Ishikawa (cell line): ENCODE measurements around the gene ARHGEF26.

Experiments
- CEBPB ChIP-seq: IDR thresholded peaks from 2 replicates; pipeline ENCODE4 v1.6.1; 2012
- CREB1 ChIP-seq: IDR thresholded peaks from 2 replicates; pipeline ENCODE4 v1.6.1; 2012; ENCODE audit warnings: low read depth
- EGR1 ChIP-seq: IDR thresholded peaks from 2 replicates; pipeline ENCODE4 v1.6.1; 2012
- EP300 ChIP-seq: IDR thresholded peaks from 2 replicates; pipeline ENCODE4 v1.6.1; 2012; ENCODE audit warnings: borderline replicate concordance
- FOXM1 ChIP-seq: IDR thresholded peaks from 2 replicates; pipeline ENCODE4 v1.6.1; 2012; ENCODE audit warnings: low read depth, borderline replicate concordance
- NFIC ChIP-seq: IDR thresholded peaks from 2 replicates; pipeline ENCODE4 v1.6.1; 2012
- RAD21 ChIP-seq: IDR thresholded peaks from 2 replicates; pipeline ENCODE4 v1.6.1; 2012; ENCODE audit warnings: low read depth
- TAF1 ChIP-seq: IDR thresholded peaks from 2 replicates; pipeline ENCODE4 v1.6.1; 2012; ENCODE audit warnings: low read depth, mild to moderate bottlenecking
- TCF12 ChIP-seq: IDR thresholded peaks from 2 replicates; pipeline ENCODE4 v1.6.1; 2012; ENCODE audit warnings: low read depth
- TEAD4 ChIP-seq: IDR thresholded peaks from 2 replicates; pipeline ENCODE4 v1.6.1; 2012
- YY1 ChIP-seq: IDR thresholded peaks from 2 replicates; pipeline ENCODE4 v1.6.1; 2012; ENCODE audit warnings: low read depth
- ZBTB7A ChIP-seq: IDR thresholded peaks from 2 replicates; pipeline ENCODE4 v1.6.1; 2012; ENCODE audit warnings: low read depth
- TF ChIP-seq, protein P1 (sequence below): IDR thresholded peaks from 2 replicates; pipeline ENCODE4 v1.6.1; 2012; ENCODE audit warnings: low read depth, mild to moderate bottlenecking
- TF ChIP-seq, protein P2 (sequence below): IDR thresholded peaks from 2 replicates; pipeline ENCODE4 v1.6.1; 2012
- TF ChIP-seq, protein P3 (sequence below): IDR thresholded peaks from 2 replicates; pipeline ENCODE4 v1.6.1; 2012

ARHGEF26 gene

DNA sequence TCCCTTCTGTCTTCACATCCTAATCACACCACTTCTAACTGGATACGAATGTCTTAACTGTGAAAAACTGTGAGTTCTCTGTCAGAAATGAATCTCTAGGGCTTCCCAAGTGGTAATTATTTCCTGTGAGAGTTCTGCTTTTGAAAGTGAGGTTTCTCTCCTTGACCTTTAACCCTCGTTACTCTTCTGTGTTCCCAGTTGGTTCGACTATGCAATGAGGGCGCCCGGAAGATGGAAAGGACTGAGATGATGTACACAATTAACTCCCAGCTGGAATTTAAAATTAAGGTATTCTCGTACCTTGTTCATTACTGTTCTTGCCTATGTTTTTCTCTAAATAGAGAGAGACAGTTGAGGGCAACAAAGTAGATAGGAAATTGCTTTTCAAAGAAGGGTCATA is 96.5 kb downstream of the ARHGEF26 start:
- TF ChIP-seq EGR1 (no peak), YY1 (no peak), TEAD4 (no peak), CREB1 (no peak), FOXM1 (no peak), RAD21 (no peak), TCF12 (no peak), ZBTB7A (no peak), CEBPB (no peak), EP300 (no peak), TAF1 (no peak), NFIC (no peak)
- TF ChIP-seq, protein P1, sequence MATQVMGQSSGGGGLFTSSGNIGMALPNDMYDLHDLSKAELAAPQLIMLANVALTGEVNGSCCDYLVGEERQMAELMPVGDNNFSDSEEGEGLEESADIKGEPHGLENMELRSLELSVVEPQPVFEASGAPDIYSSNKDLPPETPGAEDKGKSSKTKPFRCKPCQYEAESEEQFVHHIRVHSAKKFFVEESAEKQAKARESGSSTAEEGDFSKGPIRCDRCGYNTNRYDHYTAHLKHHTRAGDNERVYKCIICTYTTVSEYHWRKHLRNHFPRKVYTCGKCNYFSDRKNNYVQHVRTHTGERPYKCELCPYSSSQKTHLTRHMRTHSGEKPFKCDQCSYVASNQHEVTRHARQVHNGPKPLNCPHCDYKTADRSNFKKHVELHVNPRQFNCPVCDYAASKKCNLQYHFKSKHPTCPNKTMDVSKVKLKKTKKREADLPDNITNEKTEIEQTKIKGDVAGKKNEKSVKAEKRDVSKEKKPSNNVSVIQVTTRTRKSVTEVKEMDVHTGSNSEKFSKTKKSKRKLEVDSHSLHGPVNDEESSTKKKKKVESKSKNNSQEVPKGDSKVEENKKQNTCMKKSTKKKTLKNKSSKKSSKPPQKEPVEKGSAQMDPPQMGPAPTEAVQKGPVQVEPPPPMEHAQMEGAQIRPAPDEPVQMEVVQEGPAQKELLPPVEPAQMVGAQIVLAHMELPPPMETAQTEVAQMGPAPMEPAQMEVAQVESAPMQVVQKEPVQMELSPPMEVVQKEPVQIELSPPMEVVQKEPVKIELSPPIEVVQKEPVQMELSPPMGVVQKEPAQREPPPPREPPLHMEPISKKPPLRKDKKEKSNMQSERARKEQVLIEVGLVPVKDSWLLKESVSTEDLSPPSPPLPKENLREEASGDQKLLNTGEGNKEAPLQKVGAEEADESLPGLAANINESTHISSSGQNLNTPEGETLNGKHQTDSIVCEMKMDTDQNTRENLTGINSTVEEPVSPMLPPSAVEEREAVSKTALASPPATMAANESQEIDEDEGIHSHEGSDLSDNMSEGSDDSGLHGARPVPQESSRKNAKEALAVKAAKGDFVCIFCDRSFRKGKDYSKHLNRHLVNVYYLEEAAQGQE, result no peak
- TF ChIP-seq, protein P2, sequence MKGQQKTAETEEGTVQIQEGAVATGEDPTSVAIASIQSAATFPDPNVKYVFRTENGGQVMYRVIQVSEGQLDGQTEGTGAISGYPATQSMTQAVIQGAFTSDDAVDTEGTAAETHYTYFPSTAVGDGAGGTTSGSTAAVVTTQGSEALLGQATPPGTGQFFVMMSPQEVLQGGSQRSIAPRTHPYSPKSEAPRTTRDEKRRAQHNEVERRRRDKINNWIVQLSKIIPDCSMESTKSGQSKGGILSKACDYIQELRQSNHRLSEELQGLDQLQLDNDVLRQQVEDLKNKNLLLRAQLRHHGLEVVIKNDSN, result no peak
- TF ChIP-seq, protein P3, sequence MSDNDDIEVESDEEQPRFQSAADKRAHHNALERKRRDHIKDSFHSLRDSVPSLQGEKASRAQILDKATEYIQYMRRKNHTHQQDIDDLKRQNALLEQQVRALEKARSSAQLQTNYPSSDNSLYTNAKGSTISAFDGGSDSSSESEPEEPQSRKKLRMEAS, result no peak

DNA sequence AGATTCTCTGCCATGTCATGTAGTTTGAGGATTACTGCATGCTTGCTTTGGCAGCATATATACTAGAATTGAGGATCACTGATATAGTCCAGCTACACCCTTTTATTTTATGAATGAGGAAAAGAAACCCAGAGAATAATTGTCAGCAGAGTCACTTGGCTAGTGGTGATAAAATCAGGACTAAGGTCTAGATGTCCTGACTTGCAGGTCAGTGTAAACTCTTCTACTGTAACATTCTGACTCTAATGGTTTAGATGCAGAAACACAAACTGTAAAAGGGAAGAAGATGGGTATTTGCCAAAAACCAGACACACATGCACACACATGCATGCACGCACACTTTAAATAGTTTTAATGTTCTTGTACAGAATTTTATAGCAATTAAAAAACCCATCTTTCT is 97.5 kb downstream of the ARHGEF26 start:
- no peak for TF ChIP-seq TEAD4

DNA sequence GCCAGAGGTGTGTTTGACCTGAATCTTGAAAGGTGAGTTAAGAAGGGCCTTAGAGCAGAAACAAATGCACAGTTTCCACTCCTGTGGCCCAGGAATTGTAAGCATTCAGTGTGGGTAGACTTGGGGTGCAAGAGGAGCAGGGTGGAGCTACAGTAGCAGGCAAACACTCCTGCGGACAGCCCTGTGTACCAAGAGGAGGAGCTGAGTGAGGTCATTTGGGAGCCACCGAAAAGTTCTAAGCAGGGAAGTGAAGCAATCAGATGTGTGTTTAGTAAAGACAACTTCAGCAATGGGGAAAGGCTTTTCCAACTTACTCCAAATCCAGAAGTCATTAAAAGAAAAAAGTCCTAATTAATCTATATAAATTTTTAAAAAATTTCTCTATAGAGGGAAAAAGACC is 99.3 kb downstream of the ARHGEF26 start:
- no peak for TF ChIP-seq YY1
- TF ChIP-seq EGR1, result no peak
- TF ChIP-seq, protein P3, result no peak
- TF ChIP-seq TEAD4, result no peak
- TF ChIP-seq CEBPB, result no peak
- TF ChIP-seq ZBTB7A, result no peak
- TF ChIP-seq, protein P1, result no peak
- no peak for TF ChIP-seq TCF12

DNA sequence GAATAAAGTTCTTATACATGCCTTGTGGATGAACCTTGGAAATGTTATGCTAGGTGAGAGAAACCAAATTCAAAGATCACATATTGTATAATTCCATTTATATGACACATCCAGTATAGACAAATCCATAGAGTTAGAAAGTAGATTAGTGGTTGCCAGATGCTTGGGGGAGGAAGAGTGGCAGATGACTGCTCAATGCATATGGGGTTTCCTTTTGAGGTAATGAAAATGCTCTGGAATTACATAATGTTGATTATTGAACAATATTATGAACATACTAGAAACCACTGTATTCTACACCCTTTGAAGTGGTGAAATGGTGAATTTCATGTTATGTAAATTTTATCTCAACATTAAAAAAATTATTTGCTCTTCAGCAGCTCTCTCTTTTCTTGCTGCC is 102.3 kb downstream of the ARHGEF26 start:
- TF ChIP-seq ZBTB7A (no peak), FOXM1 (no peak), YY1 (no peak), CEBPB (no peak), NFIC (no peak), TCF12 (no peak), RAD21 (no peak)
- TF ChIP-seq, protein P1, result no peak
- TF ChIP-seq, protein P2, result no peak

DNA sequence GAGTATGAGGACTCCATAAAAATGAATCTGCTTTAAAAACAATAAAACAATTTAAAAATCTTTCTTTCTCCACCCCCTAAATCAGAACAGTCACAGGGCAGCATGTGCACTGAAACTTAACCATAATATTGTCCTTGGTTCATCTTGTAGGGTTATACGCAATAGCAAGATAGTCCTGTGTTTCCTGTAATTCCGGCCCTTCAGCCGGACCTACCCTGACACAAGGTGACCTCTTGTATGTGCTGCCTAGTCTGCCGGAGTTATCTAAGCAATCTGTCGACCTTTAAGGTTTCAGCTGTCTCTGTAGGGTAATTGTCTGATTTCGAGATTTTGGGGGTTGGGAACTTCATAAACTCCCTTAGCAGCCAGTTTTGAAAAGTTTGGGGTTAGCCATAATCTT is 103.2 kb downstream of the ARHGEF26 start:
- TF ChIP-seq RAD21 (no peak), TCF12 (no peak), FOXM1 (no peak), NFIC (no peak), ZBTB7A (no peak), CREB1 (no peak), CEBPB (no peak), TEAD4 (no peak), TAF1 (no peak), YY1 (no peak), EGR1 (no peak), EP300 (no peak)
- TF ChIP-seq, protein P3, result no peak
- TF ChIP-seq, protein P1, result no peak
- TF ChIP-seq, protein P2, result no peak
